Body of pancreas (tissue), 4 donors: ENCODE data around the gene GRID2.

Experiments used
- POLR2A ChIP-seq, 3 donors: fragments of 450-650 bp; IDR thresholded peaks; one replicate each; pipeline ENCODE4 v1.6.1; 2016; ENCODE audit warnings: antibody characterized with exemption in 3 of 3, mild to moderate bottlenecking in 2 of 3
- TF ChIP-seq, protein P1 (sequence below), 7 experiments: fragments of 450-650 bp in 4 of 7; fragments of 200-600 bp in 3 of 7; sonication (generic) in 3 of 7; IDR thresholded peaks; one replicate each; pipeline ENCODE4 v1.5.1; 2016 to 2019; ENCODE audit warnings: antibody characterized with exemption in 7 of 7

DNA sequence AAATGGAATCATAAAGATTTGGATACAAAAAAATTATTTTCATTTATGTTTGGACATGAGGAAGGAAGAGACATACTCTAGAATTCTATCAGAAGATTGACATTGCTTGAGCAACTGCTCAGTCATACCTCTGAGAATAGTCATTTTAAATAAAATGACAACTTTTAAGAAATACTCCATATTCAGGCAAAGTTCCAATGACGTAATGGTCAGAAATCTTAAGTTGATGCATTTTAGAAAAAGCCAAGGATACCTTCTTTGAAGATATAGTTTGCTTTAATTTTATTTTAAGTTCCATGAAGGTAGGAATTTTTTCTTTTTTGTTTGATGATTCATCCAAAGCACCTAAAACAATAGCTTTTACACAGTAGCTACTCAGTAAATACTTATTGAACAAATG is 1414.5 kb downstream of the GRID2 start:
- TF ChIP-seq, protein P1, sequence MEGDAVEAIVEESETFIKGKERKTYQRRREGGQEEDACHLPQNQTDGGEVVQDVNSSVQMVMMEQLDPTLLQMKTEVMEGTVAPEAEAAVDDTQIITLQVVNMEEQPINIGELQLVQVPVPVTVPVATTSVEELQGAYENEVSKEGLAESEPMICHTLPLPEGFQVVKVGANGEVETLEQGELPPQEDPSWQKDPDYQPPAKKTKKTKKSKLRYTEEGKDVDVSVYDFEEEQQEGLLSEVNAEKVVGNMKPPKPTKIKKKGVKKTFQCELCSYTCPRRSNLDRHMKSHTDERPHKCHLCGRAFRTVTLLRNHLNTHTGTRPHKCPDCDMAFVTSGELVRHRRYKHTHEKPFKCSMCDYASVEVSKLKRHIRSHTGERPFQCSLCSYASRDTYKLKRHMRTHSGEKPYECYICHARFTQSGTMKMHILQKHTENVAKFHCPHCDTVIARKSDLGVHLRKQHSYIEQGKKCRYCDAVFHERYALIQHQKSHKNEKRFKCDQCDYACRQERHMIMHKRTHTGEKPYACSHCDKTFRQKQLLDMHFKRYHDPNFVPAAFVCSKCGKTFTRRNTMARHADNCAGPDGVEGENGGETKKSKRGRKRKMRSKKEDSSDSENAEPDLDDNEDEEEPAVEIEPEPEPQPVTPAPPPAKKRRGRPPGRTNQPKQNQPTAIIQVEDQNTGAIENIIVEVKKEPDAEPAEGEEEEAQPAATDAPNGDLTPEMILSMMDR (IDR thresholded peaks at IDR 0.05), result no peak
- TF ChIP-seq POLR2A (IDR thresholded peaks at IDR 0.05), result no peak
